Mesodermal cell (in vitro differentiated cells): ENCODE data around the gene CFAP20DC.
"Not testable (repeated sequence)": the region's sequence is repeated elsewhere in the genome, so short reads cannot be mapped to it uniquely, and the experiment has no call there.

ENCODE experiments used
- H3K27ac ChIP-seq: 2 replicates; pipeline ENCODE4 v1.7.0; 2013; ENCODE audit warnings: mild to moderate bottlenecking, low read depth, low read length, moderate library complexity; ENCODE audit not compliant: severe bottlenecking
- H3K36me3 ChIP-seq: 2 replicates; pipeline ENCODE4 v1.7.1; 2013; ENCODE audit warnings: mild to moderate bottlenecking, low read length, moderate library complexity; ENCODE audit not compliant: control insufficient read depth, insufficient read depth
- H3K4me1 ChIP-seq: one replicate; pipeline ENCODE4 v1.7.1; 2013; ENCODE audit warnings: mild to moderate bottlenecking, low read length; ENCODE audit not compliant: insufficient read depth, control insufficient read depth, poor library complexity, severe bottlenecking
- H3K4me3 ChIP-seq: 2 replicates; pipeline ENCODE4 v1.7.0; 2013; ENCODE audit warnings: low read length, control low read depth, mild to moderate bottlenecking; ENCODE audit not compliant: insufficient read depth, poor library complexity, severe bottlenecking; ENCODE audit errors: extremely low read depth
- H3K9me3 ChIP-seq: 2 replicates; pipeline ENCODE4 v1.7.1; 2013; ENCODE audit warnings: mild to moderate bottlenecking, low read length, moderate library complexity; ENCODE audit not compliant: control insufficient read depth
- WGBS, 2 experiments: methylation state at CpG; one replicate each; pipeline ENCODE4 v1.1.5; 2013; ENCODE audit warnings: missing lambda C conversion rate in 2 of 2; ENCODE audit not compliant: insufficient coverage in 2 of 2; 5-methylcytosine and 5-hydroxymethylcytosine counted together

Gene CFAP20DC

GRCh38 chr3:58806551-58807244 is 243.1 kb downstream of the CFAP20DC start:
- not testable (repeated sequence) for H3K4me3 ChIP-seq, H3K36me3 ChIP-seq, H3K9me3 ChIP-seq, H3K27ac ChIP-seq, H3K4me1 ChIP-seq
- WGBS, 2 experiments = 73 to 91% methylated on average over 5 to 9 of the region's 26 CpGs

DNA sequence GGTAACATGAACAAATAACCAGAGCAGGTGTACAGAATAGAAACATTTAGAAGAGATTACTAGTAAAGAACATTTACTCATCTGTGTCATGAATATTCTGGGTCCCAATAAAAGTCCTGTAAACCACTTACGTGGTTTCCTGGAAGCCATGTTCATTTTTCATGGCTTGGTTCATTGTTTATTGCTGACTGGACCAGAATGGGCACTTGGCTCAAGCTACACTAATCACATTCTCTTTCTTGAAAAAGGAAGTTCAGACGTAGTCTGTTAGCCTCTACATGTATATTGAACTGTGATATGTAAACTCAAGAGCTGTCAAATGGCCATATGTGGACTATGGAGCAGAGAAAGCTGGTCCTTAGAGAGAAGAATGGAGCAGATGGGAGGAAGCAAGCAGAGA is 244.9 kb downstream of the CFAP20DC start:
- no peak overlapping the region for H3K4me3 ChIP-seq
- H3K4me1 ChIP-seq = no peaks in the 10 kb centered on the region
- no peaks in the 10 kb centered on the region for H3K9me3 ChIP-seq
- no peak overlapping the region for H3K27ac ChIP-seq
- 100% methylated on average over 2 of the region's 2 CpGs; no CpG with 5 or more reads in 1 of the 2 experiments for WGBS, 2 experiments
- no peaks in the 10 kb centered on the region for H3K36me3 ChIP-seq

DNA sequence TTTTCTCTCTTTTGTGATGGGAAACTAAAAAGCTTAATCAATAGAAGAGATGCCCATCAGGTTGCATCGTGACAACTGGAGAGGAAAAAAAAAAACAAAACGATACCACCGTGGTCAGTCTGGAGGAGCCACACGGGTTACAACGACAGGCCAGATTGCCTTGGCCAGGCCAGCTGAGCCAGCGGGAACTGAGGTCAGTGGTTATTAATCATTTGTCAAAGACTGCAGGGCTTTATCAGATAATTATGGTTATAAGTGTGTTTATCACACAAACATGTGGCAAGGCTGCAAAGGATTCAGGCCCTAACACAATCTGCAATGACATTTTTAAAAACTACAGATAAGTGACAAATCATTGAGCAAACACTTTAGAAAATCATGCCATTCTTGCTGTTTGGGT is 248.3 kb downstream of the CFAP20DC start:
- Histone ChIP-seq H3K4me3 (no peak overlapping the region), H3K36me3 (no peaks in the 10 kb centered on the region), H3K9me3 (no peaks in the 10 kb centered on the region), H3K4me1 (no peaks in the 10 kb centered on the region), H3K27ac (no peak overlapping the region)
- whole genome bisulfite sequencing, 2 experiments = 87 to 92% methylated on average over 5 to 6 of the region's 6 CpGs

DNA sequence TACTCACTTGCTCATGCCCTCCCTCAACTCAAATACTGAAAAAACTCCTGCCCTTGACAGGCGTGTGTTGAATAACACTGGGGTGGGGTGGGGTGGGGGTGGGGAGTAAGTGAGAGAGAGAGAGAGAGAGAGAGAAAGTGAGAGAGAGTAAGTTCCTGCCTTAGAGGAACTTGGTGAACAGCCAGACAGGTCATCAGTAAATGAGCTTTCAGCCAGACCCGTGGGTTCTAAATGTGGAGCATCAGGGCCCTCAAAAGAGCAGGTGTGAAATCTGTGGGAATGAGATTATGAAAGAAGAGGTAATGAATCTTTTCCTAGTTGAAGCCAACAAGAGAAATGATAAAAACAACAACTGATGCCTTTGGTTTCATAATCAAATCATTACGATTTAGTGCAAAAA is 248.9 kb downstream of the CFAP20DC start:
- no peaks in the 10 kb centered on the region for H3K4me1 ChIP-seq
- no peak overlapping the region for H3K4me3 ChIP-seq
- no peaks in the 10 kb centered on the region for H3K36me3 ChIP-seq
- H3K27ac ChIP-seq = no peak overlapping the region
- 83 to 100% methylated on average over 1 of the region's 3 CpGs for WGBS, 2 experiments
- no peaks in the 10 kb centered on the region for H3K9me3 ChIP-seq

DNA sequence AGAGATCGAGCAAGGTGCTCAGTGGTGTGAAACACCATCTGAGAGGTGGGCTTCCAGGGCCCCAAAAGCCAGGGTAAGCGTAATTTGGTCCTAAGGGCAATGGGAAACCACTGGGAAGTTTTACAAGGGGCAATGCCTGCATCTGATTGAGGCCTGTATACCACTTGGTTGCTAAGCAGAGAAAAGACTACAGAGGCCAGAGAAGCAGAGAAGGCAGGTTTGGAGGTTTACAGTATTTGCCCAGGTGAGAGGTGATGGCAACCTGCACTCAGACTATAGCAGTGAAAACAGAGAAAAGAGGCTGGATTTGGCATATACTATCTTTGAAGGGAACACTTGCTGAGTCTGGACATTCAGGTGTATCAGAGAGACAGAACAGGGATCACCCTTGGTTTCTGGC is 249.8 kb downstream of the CFAP20DC start:
- 88 to 90% methylated on average over 2 of the region's 2 CpGs for WGBS, 2 experiments
- Histone ChIP-seq H3K4me3 (no peak overlapping the region), H3K36me3 (no peaks in the 10 kb centered on the region), H3K9me3 (no peaks in the 10 kb centered on the region), H3K4me1 (no peaks in the 10 kb centered on the region), H3K27ac (no peak overlapping the region)

- Histone ChIP-seq H3K4me1 (no peaks in the 10 kb centered on the region), H3K4me3 (no peak overlapping the region), H3K9me3 (no peaks in the 10 kb centered on the region), H3K36me3 (no peaks in the 10 kb centered on the region), H3K27ac (no peak overlapping the region)
- 75 to 100% methylated on average over 1 of the region's 3 CpGs for WGBS, 2 experiments
Observed at GRCh38 chr3:58799271-58799670, 250.6 kb downstream of the CFAP20DC start.

DNA sequence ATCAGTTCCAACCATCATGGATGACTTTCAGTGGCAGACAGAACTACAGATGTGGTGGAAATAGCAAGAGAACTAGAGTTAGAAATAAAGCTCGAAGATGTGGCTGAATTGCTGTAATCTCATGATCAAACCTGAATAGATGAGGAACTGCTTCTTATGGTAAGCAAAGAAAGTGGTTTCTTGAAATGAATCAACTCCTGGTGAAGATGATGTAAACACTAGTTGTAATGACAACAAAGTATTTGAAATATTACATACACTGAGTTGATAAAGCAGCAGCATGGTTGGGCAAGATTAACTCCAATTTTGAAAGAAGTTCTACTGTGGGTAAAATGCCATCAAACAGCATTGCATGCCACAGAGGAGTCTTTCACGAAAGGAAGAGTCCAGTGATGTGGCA is 251.5 kb downstream of the CFAP20DC start:
- WGBS, 2 experiments = 85 to 86% methylated on average over 2 of the region's 2 CpGs
- Histone ChIP-seq H3K4me1 (no peaks in the 10 kb centered on the region), H3K4me3 (no peak overlapping the region), H3K27ac (no peak overlapping the region), H3K9me3 (no peaks in the 10 kb centered on the region), H3K36me3 (no peaks in the 10 kb centered on the region)

DNA sequence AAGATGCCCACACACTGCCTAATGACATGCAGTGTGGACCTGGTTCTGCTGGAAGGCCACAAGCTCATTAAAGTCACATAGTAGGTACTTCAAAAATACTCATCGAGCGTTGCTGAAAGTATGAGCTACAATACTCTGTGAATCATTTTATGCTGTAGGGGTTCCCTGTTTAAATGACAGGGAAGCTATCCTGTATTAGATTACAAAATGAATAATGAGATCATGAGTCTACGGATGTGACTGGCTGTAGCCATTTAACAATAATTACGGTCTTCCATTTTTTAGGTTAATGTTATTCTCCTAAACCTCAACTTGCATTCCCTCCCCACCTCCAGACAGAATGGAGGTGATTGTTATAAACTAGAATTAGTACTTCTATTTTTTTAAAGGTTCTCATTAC is 255.1 kb downstream of the CFAP20DC start:
- Histone ChIP-seq H3K27ac (no peak overlapping the region), H3K4me3 (no peak overlapping the region), H3K36me3 (no peaks in the 10 kb centered on the region), H3K4me1 (no peaks in the 10 kb centered on the region), H3K9me3 (no peaks in the 10 kb centered on the region)
- 100% methylated on average over 2 of the region's 4 CpGs for WGBS, 2 experiments

GRCh38 chr3:58793938-58794337 is 255.9 kb downstream of the CFAP20DC start:
- no peaks in the 10 kb centered on the region for H3K4me1 ChIP-seq
- 87 to 100% methylated on average over 3 of the region's 3 CpGs for WGBS, 2 experiments
- no peaks in the 10 kb centered on the region for H3K36me3 ChIP-seq
- H3K27ac ChIP-seq = no peak overlapping the region
- no peaks in the 10 kb centered on the region for H3K9me3 ChIP-seq
- no peak overlapping the region for H3K4me3 ChIP-seq

- H3K4me3 ChIP-seq = no peak overlapping the region
- H3K27ac ChIP-seq = no peak overlapping the region
- H3K4me1 ChIP-seq = no peaks in the 10 kb centered on the region
- WGBS, 2 experiments = 86% methylated on average over 2 of the region's 2 CpGs; no CpG with 5 or more reads in 1 of the 2 experiments
- H3K9me3 ChIP-seq = no peaks in the 10 kb centered on the region
- H3K36me3 ChIP-seq = no peaks in the 10 kb centered on the region
Observed at GRCh38 chr3:58792921-58793451, 256.8 kb downstream of the CFAP20DC start.

- Histone ChIP-seq H3K36me3 (no peaks in the 10 kb centered on the region), H3K4me1 (no peaks in the 10 kb centered on the region), H3K9me3 (no peaks in the 10 kb centered on the region), H3K27ac (no peak overlapping the region), H3K4me3 (no peak overlapping the region)
Observed at GRCh38 chr3:58789385-58789784, 260.4 kb downstream of the CFAP20DC start.
